GM19099 (cell line): ENCODE results near the gene CD200R1.

Source experiments
- POLR2A ChIP-seq: IDR thresholded peaks from 3 replicates; pipeline ENCODE4 v1.6.1; 2011; ENCODE audit warnings: low read depth; ENCODE audit not compliant: insufficient read length; ENCODE audit errors: extremely low read depth

Gene CD200R1

GRCh38 chr3:112873632-112874031 lies 101.3 kb downstream of the CD200R1 start:
- no peak for TF ChIP-seq POLR2A

DNA sequence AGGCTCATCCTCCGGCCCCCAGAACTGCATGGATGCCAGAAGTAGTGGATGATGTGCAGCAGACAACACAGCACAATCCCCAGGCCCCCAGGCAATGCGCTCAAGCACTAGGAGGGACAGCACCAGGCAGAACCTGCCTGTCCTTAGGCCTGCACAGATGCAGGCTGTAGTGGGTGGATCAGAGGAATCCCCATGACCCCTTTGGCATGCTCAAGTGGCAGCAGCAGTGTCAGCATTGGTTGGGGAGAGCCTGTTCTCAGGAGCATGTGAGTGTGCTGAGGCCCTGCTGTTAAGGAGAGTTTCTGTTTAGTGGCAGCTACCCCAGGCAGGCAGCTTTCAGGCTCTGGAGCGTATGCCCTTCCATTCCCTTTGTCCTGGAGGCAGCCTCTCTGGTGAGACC lies 103.2 kb downstream of the CD200R1 start:
- TF ChIP-seq POLR2A: no peak
